HG03039 (cell line): ENCODE data around the gene OR5K2.
A peak's percentile ranks its signal among the peaks of the same experiment; 100 is the strongest.

Experiments
- ATAC-seq: cut with Tn5 transposase; IDR thresholded peaks from one replicate; pipeline ENCODE4 v1.9.1; 2021; ENCODE audit warnings: mild to moderate bottlenecking, moderate library complexity; ENCODE audit not compliant: unreplicated experiment

The OR5K2 gene

GRCh38 chr3:98521897-98522543 lies 24.5 kb downstream of the OR5K2 start:
- ATAC-seq, result peak; percentile 39

- peak; percentile 82 for ATAC-seq
These were observed 25.2 kb downstream of the OR5K2 start, which contains the start of gene CLDND1 for GRCh38 chr3:98522544-98523281. Gene CLDND1, minus strand, starts transcription at chr3:98522902. Its CDS starts 1,478 bp downstream, at chr3:98521424.

- ATAC-seq, result no peak
These were observed 28.0 kb downstream of the OR5K2 start for GRCh38 chr3:98525494-98525893.

- ATAC-seq, result no peak
These were observed 31.2 kb downstream of the OR5K2 start for GRCh38 chr3:98528474-98529346.

- ATAC-seq, result no peak
These were observed 32.5 kb downstream of the OR5K2 start for GRCh38 chr3:98529856-98530459.

- ATAC-seq, result no peak
These were observed 33.2 kb downstream of the OR5K2 start for GRCh38 chr3:98530676-98531075.

GRCh38 chr3:98531622-98532274 lies 34.3 kb downstream of the OR5K2 start, which contains the start of gene GPR15:
Gene GPR15, plus strand, starts transcription at chr3:98531978. Its CDS starts 56 bp downstream, at chr3:98532034.
- peak; percentile 29 for ATAC-seq

GRCh38 chr3:98532275-98532637 lies 34.8 kb downstream of the OR5K2 start:
- peak; percentile 1 for ATAC-seq

- no peak for ATAC-seq
These were observed 35.5 kb downstream of the OR5K2 start for GRCh38 chr3:98532709-98533571.

GRCh38 chr3:98534168-98534567 lies 36.7 kb downstream of the OR5K2 start:
- ATAC-seq, result no peak

GRCh38 chr3:98534734-98535133 lies 37.3 kb downstream of the OR5K2 start:
- no peak for ATAC-seq

- peak; percentile 71 for ATAC-seq
These were observed 39.1 kb downstream of the OR5K2 start for GRCh38 chr3:98536456-98537017.

- ATAC-seq, result peak; percentile 40
These were observed 42.9 kb downstream of the OR5K2 start for GRCh38 chr3:98540346-98540745.

GRCh38 chr3:98541695-98542094 lies 44.2 kb downstream of the OR5K2 start:
- no peak for ATAC-seq

- no peak for ATAC-seq
These were observed 45.1 kb downstream of the OR5K2 start for GRCh38 chr3:98542623-98543022.

GRCh38 chr3:98545940-98546339 lies 48.5 kb downstream of the OR5K2 start:
- peak; percentile 47 for ATAC-seq
